SW 1271 (cell line): Measurements from ENCODE around the gene DYNLT2B.
"Not testable (repeated sequence)": the region's sequence is repeated elsewhere in the genome, so short reads cannot be mapped to it uniquely, and the experiment has no call there.

Experiments used
- DNase-seq, 2 experiments: peaks; one replicate each; lab custom pipeline; 2025; lab: John Stamatoyannopoulos, UW

The DYNLT2B gene

GRCh38 chr3:196272826-196273225 lies 45.2 kb downstream of the DYNLT2B start:
- no peak for DNase-seq

- no peak for DNase-seq
These were observed 47.5 kb downstream of the DYNLT2B start for GRCh38 chr3:196270499-196270898.

- DNase-seq, result no peak
These were observed 49.5 kb downstream of the DYNLT2B start for GRCh38 chr3:196268284-196269163.

GRCh38 chr3:196263819-196264218 lies 54.2 kb downstream of the DYNLT2B start:
- DNase-seq, result no peak

- no peak for DNase-seq
These were observed 57.3 kb downstream of the DYNLT2B start for GRCh38 chr3:196260784-196261183.

GRCh38 chr3:196255776-196256175 lies 62.3 kb downstream of the DYNLT2B start:
- DNase-seq, result no peak

- DNase-seq, result no peak
These were observed 63.4 kb downstream of the DYNLT2B start for GRCh38 chr3:196254376-196255283.

- DNase-seq, result no peak
These were observed 66.1 kb downstream of the DYNLT2B start for GRCh38 chr3:196251918-196252317.

GRCh38 chr3:196246612-196247308 lies 71.3 kb downstream of the DYNLT2B start:
- no peak for DNase-seq

- DNase-seq, result not testable (repeated sequence)
These were observed 73.9 kb downstream of the DYNLT2B start for GRCh38 chr3:196244166-196244565.

- DNase-seq, result no peak
These were observed 76.3 kb downstream of the DYNLT2B start for GRCh38 chr3:196241704-196242103.
